ENCODE data around the gene XPA. TPM values are rescaled to one million over a fixed set of nuclear protein-coding genes. Genes with fewer than 3 reads are reported as not detected.

Gene XPA
- polyA plus RNA-seq, 2 donors = 13.5 to 16.3 TPM

- no peaks in the 10 kb centered on the region for H3K4me1 ChIP-seq (ENCODE audit: control insufficient read depth in 2 of 2, insufficient read depth in 2 of 2, low read length in 1 of 2)
- H3K27me3 ChIP-seq (ENCODE audit: control insufficient read depth in 1 of 2, insufficient read depth in 2 of 2, low read length in 2 of 2) = no peaks in the 10 kb centered on the region
- peaks cover 0 to 2% of the 10 kb centered on the region in 2 donors for H3K36me3 ChIP-seq (ENCODE audit: control insufficient read depth in 2 of 2, insufficient read depth in 2 of 2, low read length in 1 of 2)
- WGBS, 2 donors = 75% methylated on average over 3 of the region's 3 CpGs
- no peak overlapping the region for H3K4me3 ChIP-seq (ENCODE audit: low read depth in 1 of 2, low read length in 2 of 2)
- no peak overlapping the region for H3K27ac ChIP-seq (ENCODE audit: low read depth in 2 of 2, low read length in 1 of 2)
- no peaks in the 10 kb centered on the region for H3K9me3 ChIP-seq (ENCODE audit: control insufficient read depth in 2 of 2, insufficient read depth in 1 of 2, low read depth in 1 of 2, low read length in 1 of 2)
Measured at GRCh38 chr9:97638666-97639065, 58.5 kb downstream of the XPA start.

GRCh38 chr9:97636903-97637302, 60.2 kb downstream of the XPA start:
- Histone ChIP-seq H3K27me3 (ENCODE audit: control insufficient read depth in 1 of 2, insufficient read depth in 2 of 2, low read length in 2 of 2) (no peaks in the 10 kb centered on the region), H3K27ac (ENCODE audit: low read depth in 2 of 2, low read length in 1 of 2) (no peak overlapping the region), H3K36me3 (ENCODE audit: control insufficient read depth in 2 of 2, insufficient read depth in 2 of 2, low read length in 1 of 2) (no peaks in the 10 kb centered on the region), H3K4me3 (ENCODE audit: low read depth in 1 of 2, low read length in 2 of 2) (no peak overlapping the region), H3K4me1 (ENCODE audit: control insufficient read depth in 2 of 2, insufficient read depth in 2 of 2, low read length in 1 of 2) (no peaks in the 10 kb centered on the region), H3K9me3 (ENCODE audit: control insufficient read depth in 2 of 2, insufficient read depth in 1 of 2, low read depth in 1 of 2, low read length in 1 of 2) (no peaks in the 10 kb centered on the region)
- whole genome bisulfite sequencing, 2 donors = 75 to 78% methylated on average over 3 of the region's 3 CpGs

GRCh38 chr9:97635026-97635425, 62.1 kb downstream of the XPA start:
- Histone ChIP-seq H3K27ac (ENCODE audit: low read depth in 2 of 2, low read length in 1 of 2) (no peak overlapping the region), H3K27me3 (ENCODE audit: control insufficient read depth in 1 of 2, insufficient read depth in 2 of 2, low read length in 2 of 2) (no peaks in the 10 kb centered on the region), H3K4me3 (ENCODE audit: low read depth in 1 of 2, low read length in 2 of 2) (peak overlapping the region in 1 of 2 donors; percentile 92), H3K9me3 (ENCODE audit: control insufficient read depth in 2 of 2, insufficient read depth in 1 of 2, low read depth in 1 of 2, low read length in 1 of 2) (no peaks in the 10 kb centered on the region), H3K36me3 (ENCODE audit: control insufficient read depth in 2 of 2, insufficient read depth in 2 of 2, low read length in 1 of 2) (no peaks in the 10 kb centered on the region), H3K4me1 (ENCODE audit: control insufficient read depth in 2 of 2, insufficient read depth in 2 of 2, low read length in 1 of 2) (no peaks in the 10 kb centered on the region)
- WGBS, 2 donors = 68 to 71% methylated on average over 7 of the region's 7 CpGs

GRCh38 chr9:97633859-97634490, 63.2 kb downstream of the XPA start:
- H3K27me3 ChIP-seq (ENCODE audit: control insufficient read depth in 1 of 2, insufficient read depth in 2 of 2, low read length in 2 of 2) = no peaks in the 10 kb centered on the region
- 0 to 1% methylated on average over 40 to 43 of the region's 43 CpGs for WGBS, 2 donors
- peak overlapping the region; percentile 90 to 92 for H3K4me3 ChIP-seq (ENCODE audit: low read depth in 1 of 2, low read length in 2 of 2)
- no peaks in the 10 kb centered on the region for H3K9me3 ChIP-seq (ENCODE audit: control insufficient read depth in 2 of 2, insufficient read depth in 1 of 2, low read depth in 1 of 2, low read length in 1 of 2)
- no peaks in the 10 kb centered on the region for H3K36me3 ChIP-seq (ENCODE audit: control insufficient read depth in 2 of 2, insufficient read depth in 2 of 2, low read length in 1 of 2)
- no peaks in the 10 kb centered on the region for H3K4me1 ChIP-seq (ENCODE audit: control insufficient read depth in 2 of 2, insufficient read depth in 2 of 2, low read length in 1 of 2)
- peak overlapping the region; percentile 98 to 100 for H3K27ac ChIP-seq (ENCODE audit: low read depth in 2 of 2, low read length in 1 of 2)

GRCh38 chr9:97632985-97633858, 63.9 kb downstream of the XPA start, which contains the start of the genes NCBP1 and TSTD2:
Gene NCBP1 (plus strand): TSS chr9:97633821. CDS start chr9:97633882, 61 bp downstream.
Gene TSTD2 (minus strand): TSS chr9:97633368. CDS start chr9:97627562, 5,806 bp downstream.
- Histone ChIP-seq H3K27me3 (ENCODE audit: control insufficient read depth in 1 of 2, insufficient read depth in 2 of 2, low read length in 2 of 2) (no peaks in the 10 kb centered on the region), H3K9me3 (ENCODE audit: control insufficient read depth in 2 of 2, insufficient read depth in 1 of 2, low read depth in 1 of 2, low read length in 1 of 2) (no peaks in the 10 kb centered on the region), H3K4me1 (ENCODE audit: control insufficient read depth in 2 of 2, insufficient read depth in 2 of 2, low read length in 1 of 2) (no peaks in the 10 kb centered on the region), H3K36me3 (ENCODE audit: control insufficient read depth in 2 of 2, insufficient read depth in 2 of 2, low read length in 1 of 2) (no peaks in the 10 kb centered on the region), H3K4me3 (ENCODE audit: low read depth in 1 of 2, low read length in 2 of 2) (peak within 1 kb of the TSS; percentile 90 to 92), H3K27ac (ENCODE audit: low read depth in 2 of 2, low read length in 1 of 2) (peak within 1 kb of the TSS; percentile 98 to 100)
- 0% methylated on average over 78 to 83 of the region's 83 CpGs for WGBS, 2 donors

- no peaks in the 10 kb centered on the region for H3K27me3 ChIP-seq (ENCODE audit: control insufficient read depth in 1 of 2, insufficient read depth in 2 of 2, low read length in 2 of 2)
- 2% methylated on average over 27 of the region's 27 CpGs for WGBS, 2 donors
Measured at GRCh38 chr9:97632248-97632984, 64.7 kb downstream of the XPA start.

GRCh38 chr9:97630591-97630990, 66.5 kb downstream of the XPA start:
- no peaks in the 10 kb centered on the region for H3K9me3 ChIP-seq (ENCODE audit: control insufficient read depth in 2 of 2, insufficient read depth in 1 of 2, low read depth in 1 of 2, low read length in 1 of 2)
- H3K4me1 ChIP-seq (ENCODE audit: control insufficient read depth in 2 of 2, insufficient read depth in 2 of 2, low read length in 1 of 2) = no peaks in the 10 kb centered on the region
- no peaks in the 10 kb centered on the region for H3K36me3 ChIP-seq (ENCODE audit: control insufficient read depth in 2 of 2, insufficient read depth in 2 of 2, low read length in 1 of 2)
- no peak overlapping the region for H3K4me3 ChIP-seq (ENCODE audit: low read depth in 1 of 2, low read length in 2 of 2)
- no peak overlapping the region for H3K27ac ChIP-seq (ENCODE audit: low read depth in 2 of 2, low read length in 1 of 2)
- no peaks in the 10 kb centered on the region for H3K27me3 ChIP-seq (ENCODE audit: control insufficient read depth in 1 of 2, insufficient read depth in 2 of 2, low read length in 2 of 2)

More at GRCh38 chr9:97632248-97632984, 64.7 kb downstream of the XPA start:
- H3K27ac ChIP-seq (ENCODE audit: low read depth in 2 of 2, low read length in 1 of 2) = peak overlapping the region; percentile 98 to 100
- no peaks in the 10 kb centered on the region for H3K4me1 ChIP-seq (ENCODE audit: control insufficient read depth in 2 of 2, insufficient read depth in 2 of 2, low read length in 1 of 2)
- H3K4me3 ChIP-seq (ENCODE audit: low read depth in 1 of 2, low read length in 2 of 2) = peak overlapping the region; percentile 90 to 92
- no peaks in the 10 kb centered on the region for H3K9me3 ChIP-seq (ENCODE audit: control insufficient read depth in 2 of 2, insufficient read depth in 1 of 2, low read depth in 1 of 2, low read length in 1 of 2)
- no peaks in the 10 kb centered on the region for H3K36me3 ChIP-seq (ENCODE audit: control insufficient read depth in 2 of 2, insufficient read depth in 2 of 2, low read length in 1 of 2)

- Histone ChIP-seq H3K4me3 (ENCODE audit: low read depth in 1 of 2, low read length in 2 of 2) (no peak overlapping the region), H3K4me1 (ENCODE audit: control insufficient read depth in 2 of 2, insufficient read depth in 2 of 2, low read length in 1 of 2) (no peaks in the 10 kb centered on the region), H3K9me3 (ENCODE audit: control insufficient read depth in 2 of 2, insufficient read depth in 1 of 2, low read depth in 1 of 2, low read length in 1 of 2) (no peaks in the 10 kb centered on the region), H3K27me3 (ENCODE audit: control insufficient read depth in 1 of 2, insufficient read depth in 2 of 2, low read length in 2 of 2) (no peaks in the 10 kb centered on the region), H3K27ac (ENCODE audit: low read depth in 2 of 2, low read length in 1 of 2) (no peak overlapping the region), H3K36me3 (ENCODE audit: control insufficient read depth in 2 of 2, insufficient read depth in 2 of 2, low read length in 1 of 2) (no peaks in the 10 kb centered on the region)
Measured at GRCh38 chr9:97629156-97629555, 68.0 kb downstream of the XPA start.

GRCh38 chr9:97628668-97629067, 68.5 kb downstream of the XPA start:
- H3K27ac ChIP-seq (ENCODE audit: low read depth in 2 of 2, low read length in 1 of 2) = no peak overlapping the region

More at GRCh38 chr9:97628668-97629067, 68.5 kb downstream of the XPA start:
- no peaks in the 10 kb centered on the region for H3K9me3 ChIP-seq (ENCODE audit: control insufficient read depth in 2 of 2, insufficient read depth in 1 of 2, low read depth in 1 of 2, low read length in 1 of 2)
- no peaks in the 10 kb centered on the region for H3K4me1 ChIP-seq (ENCODE audit: control insufficient read depth in 2 of 2, insufficient read depth in 2 of 2, low read length in 1 of 2)
- H3K4me3 ChIP-seq (ENCODE audit: low read depth in 1 of 2, low read length in 2 of 2) = no peak overlapping the region
- no peaks in the 10 kb centered on the region for H3K27me3 ChIP-seq (ENCODE audit: control insufficient read depth in 1 of 2, insufficient read depth in 2 of 2, low read length in 2 of 2)
- 91 to 94% methylated on average over 3 of the region's 3 CpGs for WGBS, 2 donors
- no peaks in the 10 kb centered on the region for H3K36me3 ChIP-seq (ENCODE audit: control insufficient read depth in 2 of 2, insufficient read depth in 2 of 2, low read length in 1 of 2)
